ENCODE data around the gene RASA1. TPM values are rescaled to one million over a fixed set of nuclear protein-coding genes. Genes with fewer than 3 reads are reported as not detected.

Gene RASA1
- total and polyA plus RNA-seq, 9 of the 15 experiments (the other 6 are each of a cell fraction or from before 2014, with no cell fraction given), result 3.2 to 17.3 (median 9.2) TPM

- TF ChIP-seq ZNF639 (CRISPR knock-in tag; conservative IDR thresholded peaks at IDR 0.05 in 1 of 2, IDR thresholded peaks at IDR 0.05 in 1 of 2) (peak in 1 of 2 experiments; percentile 82; a peak in 2 of 4 replicates), RFX1 (IDR thresholded peaks at IDR 0.05) (0 out of 2 replicates have a peak, but pooled peaks have one; percentile 24), SMAD4 (CRISPR knock-in tag; conservative IDR thresholded peaks at IDR 0.05) (peak; percentile 42; the same call in 1 of the 2 replicates), TGIF2 (CRISPR knock-in tag; IDR thresholded peaks at IDR 0.05) (no peak), ZNF589 (CRISPR knock-in tag; IDR thresholded peaks at IDR 0.05; ENCODE audit: low read depth) (no peak), RREB1 (CRISPR knock-in tag; IDR thresholded peaks at IDR 0.05) (no peak), FOXM1 (IDR thresholded peaks at IDR 0.05; ENCODE audit: low read depth) (peak; percentile 63; the same call in 1 of the 2 replicates), FOXM1 (CRISPR knock-in tag; IDR thresholded peaks at IDR 0.05; ENCODE audit: low read depth) (no peak), CREBBP (IDR thresholded peaks at IDR 0.05; ENCODE audit: low read depth, low read length) (no peak), PHB (CRISPR knock-in tag; IDR thresholded peaks at IDR 0.05) (no peak)
- TF ChIP-seq, protein P1, sequence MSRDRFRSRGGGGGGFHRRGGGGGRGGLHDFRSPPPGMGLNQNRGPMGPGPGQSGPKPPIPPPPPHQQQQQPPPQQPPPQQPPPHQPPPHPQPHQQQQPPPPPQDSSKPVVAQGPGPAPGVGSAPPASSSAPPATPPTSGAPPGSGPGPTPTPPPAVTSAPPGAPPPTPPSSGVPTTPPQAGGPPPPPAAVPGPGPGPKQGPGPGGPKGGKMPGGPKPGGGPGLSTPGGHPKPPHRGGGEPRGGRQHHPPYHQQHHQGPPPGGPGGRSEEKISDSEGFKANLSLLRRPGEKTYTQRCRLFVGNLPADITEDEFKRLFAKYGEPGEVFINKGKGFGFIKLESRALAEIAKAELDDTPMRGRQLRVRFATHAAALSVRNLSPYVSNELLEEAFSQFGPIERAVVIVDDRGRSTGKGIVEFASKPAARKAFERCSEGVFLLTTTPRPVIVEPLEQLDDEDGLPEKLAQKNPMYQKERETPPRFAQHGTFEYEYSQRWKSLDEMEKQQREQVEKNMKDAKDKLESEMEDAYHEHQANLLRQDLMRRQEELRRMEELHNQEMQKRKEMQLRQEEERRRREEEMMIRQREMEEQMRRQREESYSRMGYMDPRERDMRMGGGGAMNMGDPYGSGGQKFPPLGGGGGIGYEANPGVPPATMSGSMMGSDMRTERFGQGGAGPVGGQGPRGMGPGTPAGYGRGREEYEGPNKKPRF (IDR thresholded peaks at IDR 0.05; ENCODE audit: low read depth, low read length), result no peak
These were observed 145.1 kb downstream of the RASA1 start, which contains the start of gene CCNH (continued) for GRCh38 chr5:87412630-87413342.

Data from K562 (cell line).